CD4-positive, alpha-beta T cell (primary cell): ENCODE measurements around the gene GLMN. TPM values are rescaled to one million over a fixed set of nuclear protein-coding genes. Genes with fewer than 3 reads are reported as not detected.

Source experiments
- ATAC-seq: fragments of 200-7000 bp; cut with Tn5 transposase; one replicate; pipeline ENCODE4 v1.10.0; 2022; ENCODE audit warnings: mild to moderate bottlenecking; ENCODE audit not compliant: poor library complexity
- CTCF ChIA-PET: fragments of 350-600 bp; sonication (Branson Sonifier 250); formaldehyde crosslinking; loops from one replicate; lab custom pipeline; 2021; ENCODE audit warnings: antibody characterized with exemption, inconsistent platforms; lab: Charles Lee
- POLR2A ChIA-PET: fragments of 350-600 bp; sonication (Branson Sonifier 250); formaldehyde crosslinking; loops from one replicate; lab custom pipeline; 2021; ENCODE audit warnings: antibody characterized with exemption, inconsistent platforms; lab: Charles Lee
- DNase-seq, 14 experiments: peaks; one replicate each; pipeline ENCODE4 v3.0.0-alpha.2; 2013 to 2020; ENCODE audit warnings: mixed read lengths in 2 of 14
- H3K27ac ChIP-seq, 2 donors: one replicate each; pipeline versions ENCODE4 v1.5.1 to v1.7.0; 2013; ENCODE audit warnings: low read length in 2 of 2, low read depth in 1 of 2, mild to moderate bottlenecking in 1 of 2
- H3K27me3 ChIP-seq, 2 experiments: 1 replicate in 1 of 2; 2 replicates in 1 of 2; pipeline versions ENCODE4 v1.6.1 to v1.7.0; 2013; ENCODE audit warnings: low read length in 2 of 2, control low read depth in 1 of 2, mild to moderate bottlenecking in 1 of 2, moderate library complexity in 1 of 2; ENCODE audit not compliant: insufficient read depth in 2 of 2, control insufficient read depth in 1 of 2
- H3K36me3 ChIP-seq: one replicate; pipeline ENCODE4 v1.6.1; 2013; ENCODE audit warnings: low read length, control low read depth; ENCODE audit not compliant: insufficient read depth
- H3K4me1 ChIP-seq: one replicate; pipeline ENCODE4 v1.6.1; 2013; ENCODE audit warnings: low read length, control low read depth; ENCODE audit not compliant: insufficient read depth
- H3K4me3 ChIP-seq: one replicate; pipeline ENCODE4 v1.5.1; 2013; ENCODE audit warnings: mild to moderate bottlenecking, low read length, moderate library complexity
- H3K9me3 ChIP-seq, 2 experiments: 1 replicate in 1 of 2; 2 replicates in 1 of 2; pipeline versions ENCODE4 v1.6.1 to v1.7.0; 2013; ENCODE audit warnings: low read length in 2 of 2, mild to moderate bottlenecking in 2 of 2, control low read depth in 1 of 2, moderate library complexity in 1 of 2; ENCODE audit not compliant: control insufficient read depth in 1 of 2, insufficient read depth in 1 of 2
- H3K27ac Mint-ChIP-seq: one replicate; pipeline ENCODE4 v1.8.0; 2020; ENCODE audit warnings: mixed read lengths
- H3K27me3 Mint-ChIP-seq: one replicate; pipeline ENCODE4 v1.8.0; 2021; ENCODE audit warnings: mixed read lengths
- H3K36me3 Mint-ChIP-seq: one replicate; pipeline ENCODE4 v1.8.0; 2021; ENCODE audit warnings: low read depth, mixed read lengths
- H3K4me1 Mint-ChIP-seq: one replicate; pipeline ENCODE4 v1.8.0; 2021; ENCODE audit warnings: low read depth, mixed read lengths
- H3K4me3 Mint-ChIP-seq: one replicate; pipeline ENCODE4 v1.8.0; 2020; ENCODE audit warnings: mild to moderate bottlenecking, mixed read lengths
- H3K9me3 Mint-ChIP-seq: one replicate; pipeline ENCODE4 v1.8.0; 2020; ENCODE audit warnings: mixed read lengths
- intact Hi-C, 2 experiments: fragments of 100-400 bp; cut with DNase I in 1 of 2; cut with micrococcal nuclease in 1 of 2; formaldehyde crosslinking; loops; one replicate each; pipeline versions ENCODE4 v1.15.1 to v1.9.0; 2023 to 2025; cut with DNase I, micrococcal nuclease
- total RNA-seq, 174 experiments: library from RNA in 2 of 174; stranded (reverse) in 2 of 174; gene quantifications; one replicate each; pipeline ENCODE4 v1.2.3 and lab custom pipeline; 2021 to 2026
- TF ChIP-seq, protein P1 (sequence below): fragments of 200-600 bp; IDR thresholded peaks from one replicate; pipeline ENCODE4 v1.8.0; 2022; ENCODE audit warnings: antibody characterized with exemption, mild to moderate bottlenecking

Gene GLMN
- total RNA-seq, 2 experiments from 2014 or later: 7.7 to 11.7 TPM

DNA sequence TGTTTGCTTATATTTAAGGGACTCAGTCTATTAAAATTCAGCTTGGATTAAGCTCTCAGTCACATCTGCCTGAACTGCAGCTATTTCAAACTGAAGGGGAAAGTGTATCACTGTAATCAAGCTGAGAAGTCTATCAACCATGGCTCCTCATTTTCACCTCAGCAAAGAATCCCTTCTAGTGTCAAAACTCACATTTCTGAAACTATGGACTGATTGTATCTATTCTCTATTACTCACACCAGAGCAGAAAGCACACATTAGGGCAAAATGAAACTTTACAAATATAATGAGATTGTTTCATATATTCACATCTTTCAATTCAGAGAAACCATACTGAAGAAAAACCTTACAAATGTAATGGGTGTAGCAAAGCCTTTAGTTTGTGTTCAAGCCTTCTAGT is 95.7 kb downstream of the GLMN start:
- Mint-ChIP-seq H3K4me1 (peaks cover 21% of the 10 kb centered on the region), H3K27ac (peak overlapping the region; percentile 8), H3K4me3 (no peak overlapping the region), H3K27me3 (no peaks in the 10 kb centered on the region), H3K9me3 (peaks cover 7% of the 10 kb centered on the region), H3K36me3 (peaks cover 12% of the 10 kb centered on the region)
- Histone ChIP-seq H3K27ac (no peak overlapping the region), H3K36me3 (no peaks in the 10 kb centered on the region), H3K4me3 (no peak overlapping the region), H3K27me3 (no peaks in the 10 kb centered on the region), H3K9me3 (peaks cover 0 to 3% of the 10 kb centered on the region in 2 experiments), H3K4me1 (no peaks in the 10 kb centered on the region)
- intact Hi-C loops: no loop called here
- ChIA-PET POLR2A (no interaction called here), CTCF (interaction anchor here (1.0 kb wide), 1 partner anchor 12 kb away, joined by 3 read pairs; no protein-coding TSS in a partner anchor)
- ATAC-seq: no peak
- TF ChIP-seq, protein P1, sequence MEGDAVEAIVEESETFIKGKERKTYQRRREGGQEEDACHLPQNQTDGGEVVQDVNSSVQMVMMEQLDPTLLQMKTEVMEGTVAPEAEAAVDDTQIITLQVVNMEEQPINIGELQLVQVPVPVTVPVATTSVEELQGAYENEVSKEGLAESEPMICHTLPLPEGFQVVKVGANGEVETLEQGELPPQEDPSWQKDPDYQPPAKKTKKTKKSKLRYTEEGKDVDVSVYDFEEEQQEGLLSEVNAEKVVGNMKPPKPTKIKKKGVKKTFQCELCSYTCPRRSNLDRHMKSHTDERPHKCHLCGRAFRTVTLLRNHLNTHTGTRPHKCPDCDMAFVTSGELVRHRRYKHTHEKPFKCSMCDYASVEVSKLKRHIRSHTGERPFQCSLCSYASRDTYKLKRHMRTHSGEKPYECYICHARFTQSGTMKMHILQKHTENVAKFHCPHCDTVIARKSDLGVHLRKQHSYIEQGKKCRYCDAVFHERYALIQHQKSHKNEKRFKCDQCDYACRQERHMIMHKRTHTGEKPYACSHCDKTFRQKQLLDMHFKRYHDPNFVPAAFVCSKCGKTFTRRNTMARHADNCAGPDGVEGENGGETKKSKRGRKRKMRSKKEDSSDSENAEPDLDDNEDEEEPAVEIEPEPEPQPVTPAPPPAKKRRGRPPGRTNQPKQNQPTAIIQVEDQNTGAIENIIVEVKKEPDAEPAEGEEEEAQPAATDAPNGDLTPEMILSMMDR: no peak
- no peak for DNase-seq

DNA sequence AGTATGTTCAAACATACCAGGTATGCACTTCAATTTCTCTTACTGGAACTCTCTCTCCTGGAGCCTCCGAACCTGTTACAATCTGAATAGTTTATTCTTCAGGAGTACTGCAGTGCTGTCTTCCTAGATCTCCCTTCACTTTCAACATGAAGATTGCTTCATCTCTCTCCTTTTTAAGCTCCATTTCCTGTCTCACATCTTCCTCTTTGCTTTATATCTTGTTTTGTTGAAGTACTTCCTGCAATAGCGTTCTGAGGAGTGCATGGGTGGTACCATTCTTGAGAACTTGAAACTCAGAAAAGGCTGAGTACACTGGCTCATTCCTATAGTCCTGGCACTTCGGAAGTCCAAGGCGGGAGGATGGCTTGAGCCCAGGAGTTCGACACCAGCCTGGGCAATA is 96.8 kb downstream of the GLMN start:
- DNase-seq (peak in 4 of 14 experiments; percentile 3 to 21 (median 5)), ATAC-seq (no peak)
- Histone ChIP-seq H3K4me1 (no peaks in the 10 kb centered on the region), H3K27ac (no peak overlapping the region), H3K4me3 (no peak overlapping the region), H3K36me3 (no peaks in the 10 kb centered on the region), H3K27me3 (no peaks in the 10 kb centered on the region), H3K9me3 (peaks cover 0 to 3% of the 10 kb centered on the region in 2 experiments)
- Mint-ChIP-seq H3K9me3 (peaks cover 7% of the 10 kb centered on the region), H3K4me3 (no peak overlapping the region), H3K36me3 (peaks cover 12% of the 10 kb centered on the region), H3K27me3 (no peaks in the 10 kb centered on the region), H3K27ac (peak overlapping the region; percentile 8), H3K4me1 (peaks cover 21% of the 10 kb centered on the region)
- POLR2A ChIA-PET: interaction anchor here (0.7 to 1.0 kb wide), 2 partner anchors 13 to 30 kb away, joined by 3 read pairs; no protein-coding TSS in a partner anchor
- TF ChIP-seq, protein P1: no peak
- CTCF ChIA-PET: interaction anchor here (0.6 kb wide), 1 partner anchor 12 kb away, joined by 4 read pairs; no protein-coding TSS in a partner anchor
- intact Hi-C loops: no loop called here

Other genes with a start within 250 kb of the GLMN start
- gene SETSIP, start 223.6 kb downstream of the GLMN start, total RNA-seq: not detected
- 1 to 10 TPM; 1.8 to 2.8 TPM for gene BTBD8, start 218.6 kb downstream of the GLMN start, total RNA-seq
- not detected for gene C1orf146, start 81.1 kb downstream of the GLMN start, total RNA-seq
- gene RPAP2, start 72 bp upstream of the GLMN start, total RNA-seq: 10 to 100 TPM; 23.4 to 26.5 TPM
- gene GFI1, start 187.9 kb upstream of the GLMN start, total RNA-seq: 10 to 100 TPM; 13.0 to 15.3 TPM